Suprapubic skin (tissue), 4 donors: Measurements from ENCODE around the gene FOXK1.

ENCODE experiments used
- EP300 ChIP-seq: sonication (generic); formaldehyde crosslinking; IDR thresholded peaks from one replicate; pipeline ENCODE4 v1.6.1; 2017; ENCODE audit warnings: antibody characterized with exemption
- POLR2AphosphoS5 ChIP-seq, 3 donors: sonication (generic); formaldehyde crosslinking; IDR thresholded peaks; one replicate each; pipeline ENCODE4 v1.6.1; 2017; ENCODE audit warnings: antibody characterized with exemption in 3 of 3
- TF ChIP-seq, protein P1 (sequence below), 2 donors: fragments of 200-600 bp in 1 of 2; fragments of 450-650 bp in 1 of 2; sonication (generic) in 1 of 2; IDR thresholded peaks; one replicate each; pipeline ENCODE4 v1.5.1; 2016 to 2019; ENCODE audit warnings: antibody characterized with exemption in 2 of 2, mild to moderate bottlenecking in 1 of 2, moderate library complexity in 1 of 2

DNA sequence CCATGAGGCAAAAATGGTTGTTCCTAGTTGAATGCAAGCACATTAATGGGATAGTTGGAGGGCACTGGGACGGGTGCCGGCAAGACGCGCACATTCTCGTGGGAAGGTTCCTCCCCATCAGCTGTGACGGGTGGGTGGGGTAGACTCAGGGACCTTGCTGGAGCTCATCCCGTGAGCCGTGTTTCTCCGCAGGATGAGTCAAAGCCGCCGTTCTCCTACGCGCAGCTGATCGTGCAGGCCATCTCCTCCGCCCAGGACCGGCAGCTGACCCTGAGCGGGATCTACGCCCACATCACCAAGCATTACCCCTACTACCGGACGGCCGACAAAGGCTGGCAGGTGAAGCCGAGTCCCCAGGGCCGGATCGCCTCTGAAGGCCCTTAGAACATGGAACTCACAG, 73.0 kb downstream of the FOXK1 start:
- TF ChIP-seq, protein P1, sequence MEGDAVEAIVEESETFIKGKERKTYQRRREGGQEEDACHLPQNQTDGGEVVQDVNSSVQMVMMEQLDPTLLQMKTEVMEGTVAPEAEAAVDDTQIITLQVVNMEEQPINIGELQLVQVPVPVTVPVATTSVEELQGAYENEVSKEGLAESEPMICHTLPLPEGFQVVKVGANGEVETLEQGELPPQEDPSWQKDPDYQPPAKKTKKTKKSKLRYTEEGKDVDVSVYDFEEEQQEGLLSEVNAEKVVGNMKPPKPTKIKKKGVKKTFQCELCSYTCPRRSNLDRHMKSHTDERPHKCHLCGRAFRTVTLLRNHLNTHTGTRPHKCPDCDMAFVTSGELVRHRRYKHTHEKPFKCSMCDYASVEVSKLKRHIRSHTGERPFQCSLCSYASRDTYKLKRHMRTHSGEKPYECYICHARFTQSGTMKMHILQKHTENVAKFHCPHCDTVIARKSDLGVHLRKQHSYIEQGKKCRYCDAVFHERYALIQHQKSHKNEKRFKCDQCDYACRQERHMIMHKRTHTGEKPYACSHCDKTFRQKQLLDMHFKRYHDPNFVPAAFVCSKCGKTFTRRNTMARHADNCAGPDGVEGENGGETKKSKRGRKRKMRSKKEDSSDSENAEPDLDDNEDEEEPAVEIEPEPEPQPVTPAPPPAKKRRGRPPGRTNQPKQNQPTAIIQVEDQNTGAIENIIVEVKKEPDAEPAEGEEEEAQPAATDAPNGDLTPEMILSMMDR (IDR thresholded peaks at IDR 0.05), result no peak
- TF ChIP-seq EP300 (no peak), POLR2AphosphoS5 (IDR thresholded peaks at IDR 0.05) (no peak)
